GM21737 (cell line): ENCODE data around the gene F12.
"Not testable (repeated sequence)": the region's sequence is repeated elsewhere in the genome, so short reads cannot be mapped to it uniquely, and the experiment has no call there.

Source experiments
- ATAC-seq: cut with Tn5 transposase; IDR thresholded peaks from one replicate; pipeline ENCODE4 v1.9.1; 2021; ENCODE audit warnings: mild to moderate bottlenecking, moderate library complexity; ENCODE audit not compliant: unreplicated experiment

The F12 gene

GRCh38 chr5:177389241-177390169 lies 19.9 kb downstream of the F12 start:
- ATAC-seq, result no peak

- ATAC-seq, result no peak
Observed at GRCh38 chr5:177388521-177389052, 20.8 kb downstream of the F12 start.

- no peak for ATAC-seq
Observed at GRCh38 chr5:177387405-177387804, 22.0 kb downstream of the F12 start.

GRCh38 chr5:177386542-177386941 lies 22.8 kb downstream of the F12 start:
- no peak for ATAC-seq

GRCh38 chr5:177385720-177386119 lies 23.6 kb downstream of the F12 start:
- no peak for ATAC-seq

- ATAC-seq, result no peak
Observed at GRCh38 chr5:177384134-177384533, 25.2 kb downstream of the F12 start, which contains the start of gene SLC34A1. Gene SLC34A1 (plus strand): TSS chr5:177384434. CDS start chr5:177385742, 1,308 bp downstream.

GRCh38 chr5:177383181-177383580 lies 26.2 kb downstream of the F12 start:
- no peak for ATAC-seq

GRCh38 chr5:177382423-177383029 lies 26.8 kb downstream of the F12 start:
- no peak for ATAC-seq

GRCh38 chr5:177380805-177381126 lies 28.6 kb downstream of the F12 start:
- ATAC-seq, result no peak

- no peak for ATAC-seq
Observed at GRCh38 chr5:177378884-177379883, 30.2 kb downstream of the F12 start.

- no peak for ATAC-seq
Observed at GRCh38 chr5:177377851-177378776, 31.2 kb downstream of the F12 start.

GRCh38 chr5:177376107-177376506 lies 33.3 kb downstream of the F12 start:
- no peak for ATAC-seq

- ATAC-seq, result not testable (repeated sequence)
Observed at GRCh38 chr5:177375516-177375915, 33.8 kb downstream of the F12 start.

- no peak for ATAC-seq
Observed at GRCh38 chr5:177374211-177374610, 35.2 kb downstream of the F12 start.

- no peak for ATAC-seq
Observed at GRCh38 chr5:177373806-177374205, 35.6 kb downstream of the F12 start.

GRCh38 chr5:177372910-177373309 lies 36.5 kb downstream of the F12 start:
- ATAC-seq, result no peak

- no peak for ATAC-seq
Observed at GRCh38 chr5:177372034-177372896, 37.1 kb downstream of the F12 start.

- ATAC-seq, result no peak
Observed at GRCh38 chr5:177371120-177372033, 38.0 kb downstream of the F12 start.
